HCT116 (cell line): Measurements from ENCODE around the gene BNC2. TPM values are rescaled to one million over a fixed set of nuclear protein-coding genes. Genes with fewer than 3 reads are reported as not detected.

Experiments
- ATAC-seq: fragments of 200-7000 bp; cut with Tn5 transposase; 2 replicates; pipeline ENCODE4 v1.9.1; 2020; ENCODE audit warnings: mild to moderate bottlenecking, moderate library complexity
- BruUV-seq: library from RNA; stranded (reverse); fragments of 400-500 nt; replicated peaks from 2 replicates; lab custom pipeline; 2021; lab: Mats Ljungman, UMichigan
- CTCF ChIA-PET: fragments of 300-600 bp; sonication (Branson Sonifier 250); formaldehyde crosslinking; loops from one replicate; lab custom pipeline; 2021; ENCODE audit warnings: antibody characterized with exemption; lab: Charles Lee
- POLR2A ChIA-PET: fragments of 300-600, 350-600 bp; sonication (Branson Sonifier 250); formaldehyde crosslinking; loops from one replicate; lab custom pipeline; 2021; ENCODE audit warnings: antibody characterized with exemption; lab: Charles Lee
- RAD21 ChIA-PET, 2 experiments: fragments of 300-600 bp; sonication (Branson Sonifier 250); formaldehyde crosslinking; loops; one replicate each; lab custom pipeline; 2023; ENCODE audit warnings: low total read pairs in 2 of 2; ENCODE audit not compliant: uncharacterized antibody in 2 of 2, unreplicated experiment in 2 of 2, low non-redundant PET in 1 of 2; lab: Charles Lee
- DNase-seq: peaks from one replicate; pipeline ENCODE4 v3.0.0-alpha.2; 2010; ENCODE audit warnings: low read depth, low spot score
- H2AFZ ChIP-seq: fragments of 200-600 bp; shearing (Covaris generic), sonication (generic); 2 replicates; pipeline ENCODE4 v1.6.1; 2017; ENCODE audit warnings: low read depth, mixed run types, mixed read lengths, antibody characterized with exemption, low read length; ENCODE audit not compliant: poor library complexity, severe bottlenecking
- H3K27ac ChIP-seq: 2 replicates; pipeline ENCODE4 v1.5.1; 2012; ENCODE audit warnings: low read depth, low read length
- H3K27me3 ChIP-seq: fragments of 200-600 bp; sonication (generic); 2 replicates; pipeline ENCODE4 v1.6.1; 2016; ENCODE audit warnings: mixed run types, low read length, mixed read lengths; ENCODE audit not compliant: insufficient read depth
- H3K36me3 ChIP-seq, 2 experiments: fragments of 200-500 bp in 1 of 2; fragments of 200-600 bp in 1 of 2; sonication (Bioruptor generic) in 1 of 2; sonication (generic) in 1 of 2; 2 replicates each; pipeline versions ENCODE4 v1.5.1 to v1.6.1; 2014 to 2016; ENCODE audit warnings: low read length in 2 of 2, inconsistent platforms in 1 of 2, mixed read lengths in 1 of 2, mixed run types in 1 of 2; ENCODE audit not compliant: insufficient read depth in 2 of 2, control insufficient read depth in 1 of 2
- H3K4me1 ChIP-seq, 2 experiments: fragments of 200-600 bp in 1 of 2; sonication (generic) in 1 of 2; 2 replicates each; pipeline versions ENCODE4 v1.5.1 to v1.6.1; 2012 to 2017; ENCODE audit warnings: low read length in 2 of 2, inconsistent platforms in 1 of 2, mild to moderate bottlenecking in 1 of 2, mixed read lengths in 1 of 2, mixed run types in 1 of 2, moderate library complexity in 1 of 2; ENCODE audit not compliant: insufficient read depth in 2 of 2, control insufficient read depth in 1 of 2
- H3K4me2 ChIP-seq: fragments of 200-600 bp; sonication (generic); 2 replicates; pipeline ENCODE4 v1.6.1; 2017; ENCODE audit warnings: mixed run types, low read length, mixed read lengths
- H3K4me3 ChIP-seq, 2 experiments: fragments of 200-600 bp in 1 of 2; sonication (generic) in 1 of 2; replicated peaks in 1 of 2; 2 replicates each; pipeline ENCODE4 v1.5.1; 2011 to 2016; ENCODE audit warnings: low read length in 2 of 2, control low read depth in 1 of 2, low read depth in 1 of 2, mild to moderate bottlenecking in 1 of 2, mixed read lengths in 1 of 2, mixed run types in 1 of 2
- H3K79me2 ChIP-seq: fragments of 200-600 bp; sonication (generic); 2 replicates; pipeline ENCODE4 v1.6.1; 2017; ENCODE audit warnings: mild to moderate bottlenecking, mixed run types, low read length, moderate library complexity, mixed read lengths; ENCODE audit not compliant: insufficient read depth
- H3K9ac ChIP-seq: fragments of 200-600 bp; sonication (generic); 2 replicates; pipeline ENCODE4 v1.6.1; 2016; ENCODE audit warnings: low read length, mixed read lengths
- H3K9me2 ChIP-seq: fragments of 200-600 bp; sonication (generic), shearing (Covaris generic); 2 replicates; pipeline ENCODE4 v1.6.1; 2017; ENCODE audit warnings: mixed run types, mild to moderate bottlenecking, moderate library complexity; ENCODE audit not compliant: insufficient read depth
- H3K9me3 ChIP-seq, 2 experiments: fragments of 200-500 bp in 1 of 2; fragments of 200-600 bp in 1 of 2; sonication (Bioruptor generic) in 1 of 2; sonication (generic) in 1 of 2; 2 replicates each; pipeline ENCODE4 v1.6.1; 2014 to 2017; ENCODE audit warnings: low read length in 2 of 2, mixed read lengths in 2 of 2, inconsistent platforms in 1 of 2, low read depth in 1 of 2, mild to moderate bottlenecking in 1 of 2, mixed run types in 1 of 2, moderate library complexity in 1 of 2; ENCODE audit not compliant: control insufficient read depth in 1 of 2, insufficient read depth in 1 of 2
- H4K20me1 ChIP-seq: fragments of 200-600 bp; sonication (generic), shearing (Covaris generic); 2 replicates; pipeline ENCODE4 v1.6.1; 2017; ENCODE audit warnings: mixed run types, mild to moderate bottlenecking, moderate library complexity; ENCODE audit not compliant: insufficient read depth
- CTCF ChIP-seq, 3 experiments: fragments of 200-600 bp in 1 of 3; sonication (generic) in 1 of 3; IDR thresholded peaks in 2 of 3; conservative IDR thresholded peaks in 1 of 3; 2 replicates each; pipeline ENCODE4 v1.5.1; 2012 to 2017; ENCODE audit warnings: low read depth in 2 of 3, low read length in 2 of 3, antibody characterized with exemption in 1 of 3, borderline replicate concordance in 1 of 3, control low read depth in 1 of 3, mild to moderate bottlenecking in 1 of 3, mixed read lengths in 1 of 3, mixed run types in 1 of 3, moderate library complexity in 1 of 3; ENCODE audit not compliant: insufficient read depth in 1 of 3
- EGR1 ChIP-seq: IDR thresholded peaks from 2 replicates; pipeline ENCODE4 v1.6.1; 2012; ENCODE audit warnings: low read depth
- ELF1 ChIP-seq: IDR thresholded peaks from 2 replicates; pipeline ENCODE4 v1.6.1; 2012; ENCODE audit warnings: low read depth, borderline replicate concordance
- EZH2 ChIP-seq: fragments of 200-600 bp; sonication (generic); IDR thresholded peaks from 2 replicates; pipeline ENCODE4 v1.6.1; 2017; ENCODE audit warnings: antibody characterized with exemption, mixed run types
- EZH2phosphoT487 ChIP-seq: fragments of 200-600 bp; IDR thresholded peaks from 2 replicates; pipeline ENCODE4 v1.6.1; 2018; ENCODE audit warnings: antibody characterized with exemption, borderline replicate concordance
- JUND ChIP-seq: IDR thresholded peaks from 2 replicates; pipeline ENCODE4 v1.6.1; 2012
- POLR2A ChIP-seq: IDR thresholded peaks from 2 replicates; pipeline ENCODE4 v1.7.0; 2011; ENCODE audit warnings: borderline replicate concordance; ENCODE audit not compliant: insufficient read depth, insufficient read length; ENCODE audit errors: extremely low read depth
- POLR2AphosphoS5 ChIP-seq: IDR thresholded peaks from 2 replicates; pipeline ENCODE4 v1.6.1; 2011; ENCODE audit warnings: mild to moderate bottlenecking, low read depth, low read length, moderate library complexity
- RAD21 ChIP-seq: IDR thresholded peaks from 2 replicates; pipeline ENCODE4 v1.6.1; 2012; ENCODE audit warnings: low read depth, mild to moderate bottlenecking
- SIN3A ChIP-seq: IDR thresholded peaks from 2 replicates; pipeline ENCODE4 v1.6.1; 2012; ENCODE audit warnings: low read depth
- SP1 ChIP-seq: IDR thresholded peaks from 2 replicates; pipeline ENCODE4 v1.6.1; 2012; ENCODE audit warnings: low read depth
- SRF ChIP-seq: IDR thresholded peaks from 2 replicates; pipeline ENCODE4 v1.6.1; 2012; ENCODE audit warnings: low read depth
- TCF7L2 ChIP-seq: IDR thresholded peaks from 2 replicates; pipeline ENCODE4 v1.7.0; 2011; ENCODE audit warnings: borderline replicate concordance, inconsistent platforms; ENCODE audit not compliant: insufficient read depth, insufficient read length; ENCODE audit errors: extremely low read depth
- ZBTB33 ChIP-seq: IDR thresholded peaks from 2 replicates; pipeline ENCODE4 v1.6.1; 2011; ENCODE audit warnings: mild to moderate bottlenecking, low read length, moderate library complexity; ENCODE audit not compliant: insufficient replicate concordance; ENCODE audit errors: extremely low read depth
- ZFX ChIP-seq: fragments of 450-650 bp; IDR thresholded peaks from 2 replicates; pipeline ENCODE4 v1.6.1; 2017
- ZNF274 ChIP-seq: fragments of 200-500 bp; sonication (Bioruptor generic); IDR thresholded peaks from 2 replicates; pipeline ENCODE4 v1.6.1; 2014; ENCODE audit warnings: mild to moderate bottlenecking, low read depth, low read length, inconsistent platforms
- intact Hi-C: fragments of 100-400 bp; cut with micrococcal nuclease; formaldehyde crosslinking; loops from 2 replicates; pipeline ENCODE4 v1.10.0; 2022
- total RNA-seq: library from RNA; stranded (reverse); gene quantifications from one replicate; pipeline ENCODE4 v1.2.1, GENCODE V29; 2021; ENCODE audit not compliant: unreplicated experiment

BNC2 gene
- total RNA-seq, 1 experiment from 2014 or later, result 0.37 TPM

- TF ChIP-seq SIN3A (no peak), EZH2 (no peak), TCF7L2 (no peak), EGR1 (no peak), POLR2AphosphoS5 (no peak), ELF1 (no peak), POLR2A (no peak), EZH2phosphoT487 (no peak), ZFX (no peak)
Observed at GRCh38 chr9:16469184-16469583, 401.3 kb downstream of the BNC2 start (continued).

- ATAC-seq (no peak), DNase-seq (no peak)
- TF ChIP-seq ZBTB33 (no peak), SRF (no peak), RAD21 (no peak), SIN3A (no peak), POLR2A (no peak), EGR1 (no peak), ELF1 (no peak), JUND (no peak), ZNF274 (no peak), POLR2AphosphoS5 (no peak), TCF7L2 (no peak), SP1 (no peak), CTCF (IDR thresholded peaks at IDR 0.05 in 2 of 3, conservative IDR thresholded peaks at IDR 0.05 in 1 of 3; ENCODE audit: borderline replicate concordance in 1 of 3, insufficient read depth in 1 of 3, low read depth in 2 of 3, low read length in 2 of 3) (no peak)
- Histone ChIP-seq H3K36me3 (no peaks in the 10 kb centered on the region), H3K9me3 (no peaks in the 10 kb centered on the region), H4K20me1 (no peaks in the 10 kb centered on the region), H3K27ac (no peak overlapping the region), H3K27me3 (no peaks in the 10 kb centered on the region), H3K9ac (no peak overlapping the region), H3K9me2 (no peaks in the 10 kb centered on the region), H3K4me1 (no peaks in the 10 kb centered on the region), H3K4me2 (no peak overlapping the region), H3K79me2 (no peaks in the 10 kb centered on the region), H2AFZ (no peak overlapping the region), H3K4me3 (no peak overlapping the region)
- no TSS peak for BruUV-seq
- intact Hi-C loops, result no loop called here
- CTCF ChIA-PET, result no interaction called here
- RAD21 ChIA-PET, result no interaction called here
- POLR2A ChIA-PET, result no interaction called here
Observed at GRCh38 chr9:16461851-16462250, 408.6 kb downstream of the BNC2 start.
